Vagina (tissue), 2 donors: ENCODE measurements around the gene ADAMTS2.

Experiments used
- CTCF ChIP-seq, 3 experiments: fragments of 450-650 bp in 2 of 3; fragments of 200-600 bp in 1 of 3; sonication (generic) in 1 of 3; IDR thresholded peaks; one replicate each; pipeline ENCODE4 v1.5.1; 2017 to 2019; ENCODE audit warnings: antibody characterized with exemption in 3 of 3, mild to moderate bottlenecking in 2 of 3, moderate library complexity in 2 of 3
- POLR2A ChIP-seq, 2 donors: fragments of 450-650 bp; IDR thresholded peaks; one replicate each; pipeline ENCODE4 v1.6.1; 2017; ENCODE audit warnings: antibody characterized with exemption in 2 of 2, mild to moderate bottlenecking in 2 of 2, moderate library complexity in 2 of 2
- POLR2AphosphoS5 ChIP-seq, 2 donors: sonication (generic); formaldehyde crosslinking; IDR thresholded peaks; one replicate each; pipeline ENCODE4 v1.9.0; 2017; ENCODE audit warnings: antibody characterized with exemption in 2 of 2, mild to moderate bottlenecking in 2 of 2, low read depth in 1 of 2; ENCODE audit not compliant: insufficient read depth in 1 of 2

- no peak for TF ChIP-seq POLR2AphosphoS5 (IDR thresholded peaks at IDR 0.05; ENCODE audit: insufficient read depth in 1 of 2, low read depth in 1 of 2)
- TF ChIP-seq CTCF (IDR thresholded peaks at IDR 0.05), result no peak
- TF ChIP-seq POLR2A (IDR thresholded peaks at IDR 0.05), result no peak
These were observed 40.7 kb upstream of the ADAMTS2 start for GRCh38 chr5:179385914-179386313.
